Hepatocyte (in vitro differentiated cells): Measurements from ENCODE around the gene PPP2R5C.

Experiments used
- CTCF ChIP-seq: fragments of 200-600 bp; sonication (generic); IDR thresholded peaks from 2 replicates; pipeline ENCODE4 v1.5.1; 2016; ENCODE audit warnings: antibody characterized with exemption, mild to moderate bottlenecking; ENCODE audit not compliant: poor library complexity
- EZH2 ChIP-seq: fragments of 200-600 bp; sonication (generic); IDR thresholded peaks from 2 replicates; pipeline ENCODE4 v1.6.1; 2016; ENCODE audit warnings: antibody characterized with exemption, mild to moderate bottlenecking, borderline replicate concordance
- EZH2phosphoT487 ChIP-seq: fragments of 200-600 bp; sonication (generic); IDR thresholded peaks from one replicate; pipeline ENCODE4 v1.6.1; 2018; ENCODE audit warnings: antibody characterized with exemption, mild to moderate bottlenecking, low read depth, moderate library complexity; ENCODE audit not compliant: unreplicated experiment, severe bottlenecking

- TF ChIP-seq EZH2 (no peak), CTCF (no peak), EZH2phosphoT487 (no peak)
Measured at GRCh38 chr14:101730626-101731186, 30.8 kb upstream of the PPP2R5C start.
